Lung microvascular endothelial cell (primary cell): ENCODE results near the gene SFMBT2. TPM values are rescaled to one million over a fixed set of nuclear protein-coding genes. Genes with fewer than 3 reads are reported as not detected.

ENCODE experiments used
- DNase-seq, 2 donors: peaks; one replicate each; pipeline versions ENCODE4 v3.0.0 to v3.0.0-alpha.2; 2010; ENCODE audit warnings: low read depth in 2 of 2
- total RNA-seq: library from RNA; depleted of rRNA; stranded (reverse); fragments of >200 nt; gene quantifications from 2 replicates; pipeline ENCODE4 v1.2.1, GENCODE V29; 2014

SFMBT2 gene
- total RNA-seq, 1 donor from 2014 or later, result 1.6 TPM

DNA sequence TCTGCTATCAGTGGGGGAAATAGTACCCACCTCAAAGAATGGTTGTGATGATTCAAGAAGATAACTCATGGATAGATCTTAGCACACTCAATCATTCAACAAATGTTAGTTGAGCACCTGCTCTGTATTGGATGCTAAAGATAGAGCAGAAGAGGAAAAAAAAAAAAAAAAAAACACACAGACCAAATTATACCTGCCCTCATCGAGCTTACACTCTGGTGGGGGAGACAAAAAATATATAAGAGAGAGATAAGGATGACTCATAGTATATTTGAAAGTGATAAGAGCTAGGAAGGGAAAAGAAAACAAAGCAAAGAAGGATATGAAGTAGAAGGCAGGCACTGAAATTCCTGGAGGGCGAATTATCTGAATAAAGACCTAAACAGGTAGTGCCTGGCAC is 258.5 kb downstream of the SFMBT2 start:
- DNase-seq, result no peak

DNA sequence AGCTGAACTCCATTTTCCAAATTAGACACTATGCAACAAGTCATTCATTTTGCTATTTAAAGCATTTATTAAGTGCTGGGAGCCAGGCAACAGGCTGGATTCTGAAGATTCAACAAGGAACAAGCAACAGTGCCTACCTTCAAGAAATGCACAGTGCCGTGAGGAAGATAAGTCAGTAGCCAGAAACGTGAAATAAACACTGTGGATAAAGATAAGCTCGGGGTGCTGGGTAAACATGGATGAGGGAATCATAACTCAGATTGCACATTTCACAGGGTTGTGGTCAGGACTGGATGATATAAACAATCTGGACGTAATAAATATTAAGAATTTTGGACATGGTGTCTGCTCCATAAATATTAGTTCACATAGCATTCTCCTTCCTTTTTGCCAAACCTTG is 259.3 kb downstream of the SFMBT2 start:
- no peak for DNase-seq

DNA sequence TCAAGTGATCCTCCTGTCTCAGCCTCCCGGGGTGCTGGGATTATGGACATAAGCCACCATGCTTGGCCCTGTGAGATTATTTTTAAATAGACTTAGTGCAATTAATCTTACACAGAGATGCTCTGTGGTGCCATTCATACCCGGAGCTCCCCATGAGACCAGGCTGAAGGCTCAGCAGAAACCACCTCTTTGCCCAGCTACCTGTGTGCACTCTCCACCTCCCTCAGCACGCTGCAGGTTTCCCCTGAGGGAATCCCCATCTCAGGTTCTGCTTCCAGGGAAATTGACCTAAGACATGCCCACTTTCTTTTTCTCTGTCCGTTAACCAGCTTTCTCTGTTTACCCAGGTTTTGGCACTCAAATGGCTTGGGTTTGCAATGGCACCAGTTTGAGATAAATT is 260.5 kb downstream of the SFMBT2 start:
- DNase-seq, result no peak

DNA sequence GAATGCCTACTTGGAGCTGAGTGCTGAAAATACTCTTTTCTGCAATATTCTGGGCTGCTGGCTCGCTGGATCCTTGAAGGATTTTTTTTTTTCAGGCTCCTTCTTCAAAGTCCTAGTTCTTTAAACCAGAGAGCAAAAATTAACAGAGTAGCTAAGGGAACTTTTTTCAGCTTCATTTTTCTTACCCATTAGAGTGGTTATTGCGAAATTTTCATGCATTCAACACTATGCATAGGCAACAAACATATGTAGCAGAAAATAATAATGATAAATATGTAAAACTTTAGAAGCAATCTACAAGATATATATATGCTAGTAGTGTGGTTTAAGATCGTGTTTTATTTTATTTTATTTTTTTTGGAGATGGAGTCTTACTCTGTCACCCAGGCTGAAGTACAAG is 264.6 kb downstream of the SFMBT2 start:
- no peak for DNase-seq

DNA sequence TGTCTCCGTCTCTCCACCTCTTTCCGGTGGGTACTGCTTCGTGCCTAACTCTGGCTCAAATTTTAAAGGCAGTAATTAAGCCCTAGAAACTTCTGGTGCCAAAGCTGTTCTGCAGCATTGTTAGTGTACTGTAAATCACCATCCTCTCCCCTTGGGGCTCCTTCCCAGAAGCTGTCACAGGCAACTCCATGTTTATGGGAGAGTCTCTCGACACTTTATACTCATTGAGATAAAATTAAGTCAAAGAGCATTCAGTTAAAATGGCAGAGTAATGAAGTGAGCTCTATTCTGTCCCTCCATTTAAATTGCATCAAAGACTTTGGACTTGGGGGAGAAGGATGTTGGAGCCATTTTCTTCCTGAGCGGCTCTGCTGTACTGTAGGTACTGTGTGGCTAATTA is 274.8 kb downstream of the SFMBT2 start:
- DNase-seq, result no peak

DNA sequence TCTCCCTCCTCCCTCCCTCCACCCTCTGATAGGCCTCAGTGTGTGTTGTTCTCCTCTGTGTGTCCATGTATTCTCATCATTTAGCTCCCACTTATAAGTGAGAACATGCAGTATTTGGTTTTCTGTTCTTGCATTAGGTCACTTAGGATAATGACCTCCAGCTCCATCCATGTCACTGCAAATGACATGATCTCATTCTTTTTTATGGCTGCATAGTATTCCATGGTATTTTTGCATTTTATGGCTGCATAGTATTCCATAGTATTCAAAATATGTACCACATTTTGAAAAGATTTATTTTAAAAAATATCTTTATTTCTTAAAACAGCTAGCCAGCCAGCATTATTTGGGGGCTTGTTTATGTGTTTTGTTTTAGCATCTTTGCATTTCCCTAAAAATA is 275.6 kb downstream of the SFMBT2 start:
- no peak for DNase-seq

DNA sequence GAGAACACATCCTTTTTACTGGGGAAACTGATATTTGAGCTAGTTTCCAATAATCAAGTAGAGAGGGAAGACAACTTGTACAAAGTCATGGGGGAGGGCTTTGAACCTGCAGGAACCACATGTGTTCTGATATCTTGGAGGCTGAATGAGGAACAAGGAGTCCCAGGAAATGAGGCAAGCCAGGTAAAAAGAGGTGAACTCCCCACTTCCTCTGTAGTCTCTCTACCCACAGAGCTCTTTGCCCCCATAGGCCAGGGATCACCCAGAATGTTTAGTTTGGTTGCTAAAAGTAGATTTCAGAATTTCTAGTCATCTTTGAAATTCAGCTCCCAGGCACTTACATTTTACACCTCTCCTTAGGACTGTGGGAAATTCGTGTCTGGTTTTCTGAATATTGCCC is 276.4 kb downstream of the SFMBT2 start:
- DNase-seq, result no peak

DNA sequence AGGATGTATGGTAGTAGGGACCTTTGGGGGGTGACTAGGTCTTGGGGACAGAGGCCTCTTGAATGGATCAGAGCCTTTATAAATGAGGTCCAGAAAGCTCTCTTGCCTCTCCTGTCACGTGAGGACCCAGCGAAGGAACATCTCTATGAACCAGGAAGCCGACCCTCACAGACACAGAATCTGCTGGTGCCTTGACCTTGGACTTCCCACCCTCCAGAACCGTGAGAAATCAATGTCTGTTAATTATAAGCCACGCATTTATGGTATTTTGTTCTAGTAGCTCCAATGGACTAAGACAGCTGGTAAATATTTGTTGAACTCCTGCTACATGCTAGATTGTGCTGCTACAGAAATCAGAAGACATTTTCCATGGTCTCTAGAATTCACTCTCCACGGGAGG is 276.9 kb downstream of the SFMBT2 start:
- DNase-seq, result no peak

DNA sequence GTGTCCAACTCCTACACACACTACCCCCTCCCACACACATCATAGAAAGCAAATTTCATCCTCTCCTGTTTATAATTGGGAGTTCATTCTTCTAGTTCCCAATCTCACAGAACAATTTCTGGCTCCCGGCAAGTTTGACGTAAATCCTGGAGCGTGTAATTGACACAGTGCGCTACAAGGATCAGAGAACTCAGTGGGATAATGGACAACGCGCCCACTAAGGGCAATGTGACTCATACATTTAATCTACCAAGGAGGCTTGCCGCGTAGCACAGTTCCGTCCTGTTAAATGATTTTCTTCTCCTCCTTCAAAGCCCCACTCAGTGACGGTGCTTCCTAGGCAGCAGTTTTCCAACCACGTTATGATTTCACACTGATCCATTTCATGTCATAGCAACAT is 277.6 kb downstream of the SFMBT2 start:
- no peak for DNase-seq

DNA sequence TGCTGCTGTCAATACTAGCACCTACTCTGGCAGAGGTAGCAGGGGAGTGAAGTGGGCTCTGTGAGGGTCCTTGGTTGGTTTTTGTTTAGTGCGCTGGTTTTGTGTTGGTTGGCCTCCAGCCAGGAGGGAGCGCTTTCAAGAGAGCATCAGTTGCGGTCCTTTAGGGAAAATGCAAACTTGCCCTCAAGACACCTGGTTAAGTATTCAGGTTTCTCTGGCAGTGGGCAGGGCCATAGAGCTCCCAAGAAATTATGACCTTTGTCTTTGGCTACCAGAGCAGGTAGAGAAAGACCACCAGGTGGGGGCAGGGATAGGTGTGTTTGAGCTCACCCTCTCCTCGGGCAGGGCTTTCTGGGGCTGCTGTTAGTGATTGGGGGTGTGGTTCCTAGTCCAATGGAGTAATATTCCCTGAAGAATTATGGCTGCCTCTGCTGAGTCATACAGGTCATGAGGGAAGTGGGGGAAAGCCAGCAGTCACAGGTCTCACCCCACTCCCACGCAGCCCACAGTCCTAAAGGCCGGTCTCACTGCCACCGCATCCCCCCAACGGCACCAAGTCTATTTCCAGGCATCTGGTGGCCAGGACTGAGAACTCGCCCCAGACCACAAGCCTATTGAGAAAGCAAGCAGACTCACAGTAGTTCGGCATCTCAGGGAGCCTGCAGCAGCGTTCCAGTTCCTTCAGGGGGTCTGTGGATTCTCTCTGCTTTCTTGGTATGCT is 280.5 kb downstream of the SFMBT2 start:
- DNase-seq, result no peak

DNA sequence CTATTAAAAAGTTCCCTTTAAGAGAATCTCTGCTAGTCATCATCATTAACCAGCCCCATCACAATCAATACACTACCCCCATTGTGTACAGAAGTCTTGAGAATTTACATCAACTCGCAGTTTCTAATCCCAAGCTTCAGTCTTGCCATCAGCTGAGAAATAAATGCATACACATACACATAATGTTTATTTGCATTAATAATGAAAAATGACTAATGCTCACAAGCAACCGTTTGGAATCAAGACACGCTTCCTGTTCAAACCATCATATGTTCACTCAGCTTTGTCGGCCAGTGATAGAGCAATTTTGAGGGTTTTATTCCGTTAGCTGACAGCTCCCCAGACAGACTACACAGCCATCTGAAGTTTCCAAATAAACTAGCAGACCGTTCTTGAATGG is 287.1 kb downstream of the SFMBT2 start:
- DNase-seq, result no peak

DNA sequence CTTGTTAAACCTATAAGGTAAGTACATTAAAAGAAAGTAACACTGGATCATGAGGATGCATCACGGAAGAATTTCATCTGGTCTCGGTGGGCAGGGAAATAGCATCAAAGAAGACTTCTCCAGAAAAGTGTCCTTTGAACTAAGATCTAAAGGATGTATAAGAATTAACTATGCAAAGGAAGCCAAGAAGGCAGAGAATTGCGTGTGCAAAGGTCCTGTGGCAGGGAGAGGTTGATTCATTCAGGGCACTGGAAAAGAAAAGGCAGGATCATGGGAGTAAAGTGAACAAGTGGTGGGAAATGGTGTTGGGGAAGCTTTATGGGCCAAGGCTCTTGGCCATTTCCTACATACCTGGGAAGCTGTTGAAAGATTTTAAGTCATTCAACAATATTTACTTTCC is 288.3 kb downstream of the SFMBT2 start:
- DNase-seq, result no peak

DNA sequence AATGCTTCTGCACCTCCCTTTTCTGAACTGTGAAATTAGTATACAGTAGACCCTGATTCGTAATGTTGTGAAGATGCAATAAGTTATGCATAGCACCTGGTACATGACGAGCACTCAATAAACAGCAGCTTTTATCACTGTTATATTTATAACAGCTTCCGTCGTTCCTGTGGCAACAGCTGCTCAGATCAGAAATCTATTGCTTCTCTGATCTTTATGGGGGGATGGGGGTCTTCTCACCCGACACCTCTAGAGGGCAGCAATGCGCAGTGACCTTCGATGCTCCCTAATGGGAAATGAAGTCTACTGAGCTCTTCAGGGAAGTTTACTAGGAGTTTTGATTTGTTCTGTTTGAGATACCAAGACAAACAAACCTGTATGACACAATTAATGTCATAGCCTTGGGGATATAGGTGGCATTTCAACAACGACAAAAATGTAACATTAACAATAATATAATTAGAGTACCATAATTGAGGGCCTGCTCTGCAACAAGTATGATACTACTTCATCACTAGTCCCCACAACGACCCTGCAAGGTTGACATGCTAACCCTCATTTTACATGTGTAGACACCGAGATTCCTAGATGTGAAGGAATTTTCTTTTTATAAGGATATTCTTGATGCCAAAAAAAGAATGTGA is 289.6 kb downstream of the SFMBT2 start:
- DNase-seq, result peak; percentile 19 to 45

DNA sequence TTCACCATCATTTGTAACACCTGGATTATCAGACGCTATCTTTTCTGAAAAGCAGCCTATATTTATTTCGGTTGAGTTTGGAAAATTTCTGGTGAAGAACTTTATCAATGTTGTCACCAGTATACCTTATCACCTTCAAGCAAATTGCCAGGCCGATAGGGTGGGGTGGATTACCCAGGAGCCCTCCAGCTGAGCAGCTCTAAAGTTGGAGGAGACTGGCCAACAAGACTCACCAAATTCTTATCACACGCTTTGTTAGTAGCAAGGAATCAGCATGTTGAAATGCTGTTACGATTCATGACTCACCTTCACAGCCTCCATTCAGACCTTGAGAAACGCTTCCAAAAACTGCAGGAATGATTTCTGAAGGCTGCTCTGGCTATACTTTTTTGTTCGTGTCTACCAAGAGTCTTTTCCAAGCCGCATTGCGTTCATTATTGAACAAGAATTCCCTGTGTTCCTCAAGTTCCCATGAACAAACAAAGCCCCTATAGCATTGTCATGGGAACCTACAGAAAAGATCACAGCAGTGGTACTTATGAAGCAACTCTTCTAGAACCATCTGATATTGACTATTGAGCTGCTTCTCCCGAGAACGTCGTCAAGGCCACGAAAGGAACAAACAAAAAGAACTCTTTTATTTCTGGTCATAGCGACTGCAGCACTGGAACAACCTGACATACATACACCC is 291.4 kb downstream of the SFMBT2 start:
- DNase-seq, result no peak

DNA sequence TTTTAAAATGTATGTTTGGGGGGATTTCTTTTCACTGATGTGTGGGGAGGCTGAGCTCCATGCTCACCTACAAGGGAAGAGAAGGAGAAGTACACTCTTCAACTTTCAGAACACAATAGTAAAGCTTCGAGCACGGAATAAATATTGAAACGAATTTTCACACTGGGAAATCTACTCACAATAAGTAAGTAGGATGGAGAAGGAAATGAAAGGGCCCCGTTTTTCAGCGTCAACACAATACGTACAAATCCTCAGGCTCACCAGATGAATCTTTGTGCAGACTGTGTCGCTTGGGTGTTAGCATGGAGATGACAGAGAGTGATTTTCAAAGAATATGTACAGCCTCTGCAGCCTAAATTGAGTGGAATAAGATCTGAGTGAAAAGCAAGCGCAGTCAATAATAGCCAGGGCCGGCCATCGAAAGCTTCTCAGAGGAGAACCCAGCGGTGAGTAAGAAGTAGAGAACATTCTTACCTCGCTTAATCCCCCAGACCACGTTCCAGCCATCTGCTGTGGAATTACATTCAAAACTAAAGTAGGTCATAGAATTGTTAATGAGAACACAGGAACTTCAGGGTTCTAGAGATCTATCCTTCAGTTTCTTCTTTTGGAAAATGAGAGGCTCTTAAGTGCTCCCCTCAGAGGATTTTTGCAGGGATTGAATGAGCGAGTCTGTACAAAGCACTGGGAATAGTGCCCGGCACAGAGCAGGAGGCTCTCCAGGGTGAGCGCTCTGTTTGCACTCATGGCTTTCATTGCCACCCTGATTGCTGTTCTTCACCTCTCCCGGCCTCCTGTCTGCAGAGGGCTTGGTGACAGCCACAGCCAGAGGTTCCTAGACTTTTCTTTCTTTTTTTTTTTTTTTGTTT is 292.8 kb downstream of the SFMBT2 start:
- no peak for DNase-seq

DNA sequence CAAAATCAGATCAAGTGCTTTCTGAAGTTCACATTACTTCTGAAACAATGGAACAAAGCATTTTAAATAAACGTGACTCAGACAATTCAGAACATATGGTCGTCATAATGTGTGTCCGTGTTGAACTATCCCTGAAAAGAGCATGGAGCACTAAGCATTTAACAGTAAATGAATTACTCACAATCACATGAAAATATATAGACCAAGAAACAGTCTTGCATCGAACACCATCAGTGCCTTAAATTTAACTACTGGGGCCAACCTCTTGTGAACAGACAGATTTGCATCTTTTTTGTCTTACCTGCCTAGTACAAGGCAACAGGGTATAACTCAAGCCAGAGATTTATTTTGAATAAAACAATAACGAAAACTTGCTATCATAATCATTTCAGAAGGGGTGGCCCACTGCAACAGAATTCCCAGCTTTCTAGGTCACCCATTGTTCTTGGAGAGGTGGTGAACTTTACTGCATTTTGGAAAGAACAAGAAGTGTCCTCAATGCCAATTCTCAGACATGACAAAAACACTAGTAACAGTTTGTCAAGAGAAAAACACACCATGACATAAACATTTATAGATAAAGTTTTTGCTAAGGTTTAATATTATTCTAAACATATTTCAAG is 293.5 kb downstream of the SFMBT2 start:
- no peak for DNase-seq

DNA sequence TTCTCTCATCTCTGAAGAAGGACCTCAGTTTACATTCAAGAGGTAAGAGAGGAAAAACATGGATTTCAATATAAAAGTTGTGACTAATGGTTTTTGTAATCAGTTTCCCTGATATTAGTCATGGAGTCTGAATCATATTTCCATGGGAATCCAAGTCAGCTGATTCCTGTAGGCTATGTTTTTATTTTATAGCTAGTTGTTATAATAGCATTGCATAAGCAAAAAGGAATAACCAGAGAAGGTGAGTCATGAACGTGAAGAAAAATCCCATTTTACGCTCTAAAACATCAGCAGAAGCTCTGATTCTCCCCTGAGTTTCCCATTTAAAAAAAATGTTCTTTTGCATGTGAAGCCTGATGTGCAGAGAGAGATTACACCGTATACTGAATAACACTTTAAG is 299.3 kb downstream of the SFMBT2 start:
- peak in 1 of 2 donors; percentile 28 for DNase-seq

DNA sequence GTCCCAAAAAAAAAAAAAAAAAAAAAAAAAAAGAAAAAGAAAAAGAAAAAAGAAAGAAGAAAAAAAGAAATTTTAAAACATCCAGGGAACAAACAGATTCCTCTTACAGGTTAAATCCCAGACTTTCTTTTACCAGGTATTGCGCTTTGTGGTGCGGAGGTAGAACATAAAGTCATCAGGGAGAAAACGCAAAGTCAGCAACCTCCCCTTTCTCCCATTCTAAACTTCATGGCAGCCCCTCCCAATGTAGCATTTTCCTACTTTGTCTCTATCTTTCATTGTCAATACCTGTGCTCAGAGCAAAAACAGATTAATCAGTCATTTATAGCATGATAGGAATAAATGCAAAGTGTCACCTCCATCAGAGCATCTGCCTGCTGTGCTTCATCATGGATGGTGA is 299.7 kb downstream of the SFMBT2 start:
- DNase-seq, result no peak
